DND-41 (cell line): ENCODE results near the gene PCDHGA7.

Experiments
- CTCF ChIP-seq: IDR thresholded peaks from 2 replicates; pipeline ENCODE4 v1.5.1; 2012; ENCODE audit warnings: borderline replicate concordance, low read length, moderate library complexity, mild to moderate bottlenecking; ENCODE audit not compliant: poor library complexity, severe bottlenecking; ENCODE audit errors: extremely low read depth
- EZH2 ChIP-seq: IDR thresholded peaks from 3 replicates; pipeline ENCODE4 v1.6.1; 2012; ENCODE audit warnings: borderline replicate concordance, low read depth, mild to moderate bottlenecking, moderate library complexity, low read length, inconsistent platforms; ENCODE audit not compliant: severe bottlenecking

GRCh38 chr5:141356950-141357349 is 25.6 kb upstream of the PCDHGA7 start:
- no peak for TF ChIP-seq CTCF
- TF ChIP-seq EZH2 = no peak
